HG03139 (cell line): ENCODE data around the gene HTT.
"Not testable (repeated sequence)": the region's sequence is repeated elsewhere in the genome, so short reads cannot be mapped to it uniquely, and the experiment has no call there.

Experiments
- ATAC-seq: cut with Tn5 transposase; IDR thresholded peaks from one replicate; pipeline ENCODE4 v1.9.1; 2021; ENCODE audit not compliant: unreplicated experiment

Gene HTT

GRCh38 chr4:3077796-3078195, 3.3 kb downstream of the HTT start:
- ATAC-seq, result no peak

GRCh38 chr4:3079694-3080123, 5.2 kb downstream of the HTT start:
- no peak for ATAC-seq

GRCh38 chr4:3082925-3083515, 8.5 kb downstream of the HTT start:
- ATAC-seq, result no peak

GRCh38 chr4:3083732-3084131, 9.3 kb downstream of the HTT start:
- ATAC-seq, result no peak

GRCh38 chr4:3085948-3086670, 11.6 kb downstream of the HTT start:
- no peak for ATAC-seq

GRCh38 chr4:3087115-3087797, 12.8 kb downstream of the HTT start:
- no peak for ATAC-seq

GRCh38 chr4:3091464-3091863, 17.0 kb downstream of the HTT start:
- ATAC-seq, result no peak

- ATAC-seq, result not testable (repeated sequence)
Observed at GRCh38 chr4:3094701-3095100, 20.2 kb downstream of the HTT start.

- ATAC-seq, result no peak
Observed at GRCh38 chr4:3096202-3096601, 21.7 kb downstream of the HTT start.

- ATAC-seq, result no peak
Observed at GRCh38 chr4:3098346-3098745, 23.9 kb downstream of the HTT start.

- no peak for ATAC-seq
Observed at GRCh38 chr4:3106339-3107186, 32.1 kb downstream of the HTT start.

GRCh38 chr4:3107271-3107670, 32.8 kb downstream of the HTT start:
- no peak for ATAC-seq

GRCh38 chr4:3107691-3108121, 33.2 kb downstream of the HTT start:
- ATAC-seq, result no peak

- ATAC-seq, result no peak
Observed at GRCh38 chr4:3108211-3108610, 33.7 kb downstream of the HTT start.

- no peak for ATAC-seq
Observed at GRCh38 chr4:3111461-3111860, 37.0 kb downstream of the HTT start.

- ATAC-seq, result no peak
Observed at GRCh38 chr4:3112201-3112600, 37.7 kb downstream of the HTT start.

- no peak for ATAC-seq
Observed at GRCh38 chr4:3112609-3113469, 38.4 kb downstream of the HTT start.

GRCh38 chr4:3114377-3114776, 39.9 kb downstream of the HTT start:
- ATAC-seq, result no peak

- no peak for ATAC-seq
Observed at GRCh38 chr4:3115637-3116270, 41.3 kb downstream of the HTT start.

GRCh38 chr4:3116955-3117354, 42.5 kb downstream of the HTT start:
- ATAC-seq, result no peak
